SK-N-SH (cell line): ENCODE results near the gene FBXO2. TPM values are rescaled to one million over a fixed set of nuclear protein-coding genes. Genes with fewer than 3 reads are reported as not detected.

ENCODE experiments used
- CTCF ChIA-PET: fragments of 300-600, 350-600 bp; formaldehyde crosslinking; extraction: SDS; loops from one replicate; lab custom pipeline; 2021; lab: Yijun Ruan, JAX
- POLR2A ChIA-PET: fragments of 350-600 bp; sonication (Branson Sonifier 250); formaldehyde crosslinking; extraction: SDS; loops from one replicate; lab custom pipeline; 2020; ENCODE audit warnings: antibody characterized with exemption, inconsistent platforms; lab: Yijun Ruan, JAX
- DNase-seq: peaks from one replicate; pipeline ENCODE4 v3.0.0; 2012
- H2AFZ ChIP-seq: fragments of 200-600 bp; sonication (generic); 2 replicates; pipeline ENCODE4 v1.8.1; 2016; ENCODE audit warnings: antibody characterized with exemption, mild to moderate bottlenecking, low read depth
- H3F3A ChIP-seq: fragments of 200-600 bp; sonication (generic); replicated peaks from 2 replicates; pipeline ENCODE3; 2016; ENCODE audit warnings: antibody characterized with exemption, mild to moderate bottlenecking; ENCODE audit not compliant: insufficient read depth
- H3K27ac ChIP-seq, 2 experiments: fragments of 200-500 bp in 1 of 2; fragments of 200-600 bp in 1 of 2; sonication (Bioruptor generic) in 1 of 2; sonication (generic), shearing (Covaris generic) in 1 of 2; 2 replicates each; pipeline versions ENCODE4 v1.5.1 to v1.6.1; 2014 to 2016; ENCODE audit warnings: low read depth in 2 of 2, inconsistent platforms in 1 of 2, low read length in 1 of 2, mild to moderate bottlenecking in 1 of 2, mixed read lengths in 1 of 2
- H3K27me3 ChIP-seq: fragments of 200-600 bp; sonication (generic), shearing (Covaris generic); 2 replicates; pipeline ENCODE4 v1.6.1; 2016; ENCODE audit warnings: mixed run types; ENCODE audit not compliant: insufficient read depth
- H3K36me3 ChIP-seq, 2 experiments: fragments of 200-500 bp in 1 of 2; fragments of 200-600 bp in 1 of 2; sonication (Bioruptor generic) in 1 of 2; sonication (generic) in 1 of 2; replicated peaks in 1 of 2; 2 replicates each; pipeline versions ENCODE3 to v1.5.1; 2014 to 2016; ENCODE audit warnings: low read length in 1 of 2, mild to moderate bottlenecking in 1 of 2; ENCODE audit not compliant: insufficient read depth in 2 of 2, control insufficient read depth in 1 of 2
- H3K4me1 ChIP-seq, 2 experiments: fragments of 200-500 bp in 1 of 2; fragments of 200-600 bp in 1 of 2; sonication (Bioruptor generic) in 1 of 2; sonication (generic), shearing (Covaris generic) in 1 of 2; 2 replicates each; pipeline versions ENCODE4 v1.5.1 to v1.6.1; 2014 to 2016; ENCODE audit warnings: low read depth in 1 of 2, low read length in 1 of 2, mixed run types in 1 of 2; ENCODE audit not compliant: insufficient read depth in 2 of 2, control insufficient read depth in 1 of 2
- H3K4me2 ChIP-seq: fragments of 200-600 bp; sonication (generic), shearing (Covaris generic); 2 replicates; pipeline ENCODE4 v1.6.1; 2017; ENCODE audit warnings: mixed run types
- H3K4me3 ChIP-seq, 2 experiments: fragments of 200-500 bp in 1 of 2; fragments of 200-600 bp in 1 of 2; sonication (Bioruptor generic) in 1 of 2; sonication (generic), shearing (Covaris generic) in 1 of 2; 2 replicates each; pipeline versions ENCODE4 v1.5.1 to v1.8.1; 2014 to 2016; ENCODE audit warnings: low read depth in 2 of 2, inconsistent platforms in 1 of 2, low read length in 1 of 2, mild to moderate bottlenecking in 1 of 2, mixed read lengths in 1 of 2, moderate library complexity in 1 of 2
- H3K79me2 ChIP-seq: fragments of 200-600 bp; sonication (generic); 2 replicates; pipeline ENCODE4 v1.8.1; 2017; ENCODE audit warnings: mild to moderate bottlenecking; ENCODE audit not compliant: insufficient read depth
- H3K9ac ChIP-seq: fragments of 200-600 bp; sonication (generic); 2 replicates; pipeline ENCODE4 v1.6.1; 2017; ENCODE audit warnings: mixed run types
- H3K9me2 ChIP-seq: fragments of 200-600 bp; sonication (generic); 2 replicates; pipeline ENCODE4 v1.6.1; 2017; ENCODE audit warnings: mixed run types
- H3K9me3 ChIP-seq: fragments of 200-600 bp; sonication (generic); 2 replicates; pipeline ENCODE4 v1.6.1; 2017; ENCODE audit warnings: mixed run types, mild to moderate bottlenecking, moderate library complexity
- H4K20me1 ChIP-seq: fragments of 200-600 bp; sonication (generic); 2 replicates; pipeline ENCODE4 v1.6.1; 2017; ENCODE audit warnings: mild to moderate bottlenecking, mixed run types; ENCODE audit not compliant: insufficient read depth
- ELF1 ChIP-seq: IDR thresholded peaks from 2 replicates; pipeline ENCODE4 v1.4.0; 2012
- EP300 ChIP-seq, 2 experiments: IDR thresholded peaks; 2 replicates each; pipeline versions ENCODE4 v1.4.0 to v1.6.1; 2012; ENCODE audit warnings: borderline replicate concordance in 1 of 2, low read depth in 1 of 2, low read length in 1 of 2
- FOSL2 ChIP-seq: IDR thresholded peaks from 2 replicates; pipeline ENCODE4 v1.4.0; 2012; ENCODE audit warnings: low read depth, mild to moderate bottlenecking, moderate library complexity, borderline replicate concordance
- FOXM1 ChIP-seq: IDR thresholded peaks from 2 replicates; pipeline ENCODE4 v1.4.0; 2012; ENCODE audit warnings: low read depth, mild to moderate bottlenecking
- GATA2 ChIP-seq: sonication (generic); formaldehyde crosslinking; IDR thresholded peaks from 2 replicates; pipeline ENCODE4 v1.5.0; 2020; ENCODE audit warnings: mild to moderate bottlenecking, missing genetic modification reagents
- MEF2A ChIP-seq: IDR thresholded peaks from 2 replicates; pipeline ENCODE4 v1.4.0; 2012; ENCODE audit warnings: low read depth, borderline replicate concordance
- MXI1 ChIP-seq: IDR thresholded peaks from 2 replicates; pipeline ENCODE4 v1.6.1; 2012; ENCODE audit warnings: mild to moderate bottlenecking, low read depth, low read length, improper control_type of control experiment
- NRF1 ChIP-seq: IDR thresholded peaks from 2 replicates; pipeline ENCODE4 v1.6.1; 2012; ENCODE audit warnings: low read depth, mild to moderate bottlenecking, low read length
- POLR2AphosphoS5 ChIP-seq: IDR thresholded peaks from 2 replicates; pipeline ENCODE4 v1.6.1; 2012; ENCODE audit warnings: low read depth, low read length
- RFX5 ChIP-seq: IDR thresholded peaks from 2 replicates; pipeline ENCODE4 v1.6.1; 2012; ENCODE audit warnings: mild to moderate bottlenecking, improper control_type of control experiment, low read length
- SIN3A ChIP-seq: IDR thresholded peaks from 2 replicates; pipeline ENCODE4 v1.6.1; 2012; ENCODE audit warnings: low read depth, mild to moderate bottlenecking, low read length, moderate library complexity, borderline replicate concordance
- TCF12 ChIP-seq: IDR thresholded peaks from 2 replicates; pipeline ENCODE4 v1.4.0; 2012
- YY1 ChIP-seq: IDR thresholded peaks from 2 replicates; pipeline ENCODE4 v1.4.0; 2012; ENCODE audit warnings: low read depth, mild to moderate bottlenecking
- WGBS: methylation state at CpG from one replicate; pipeline ENCODE4 v1.1.6; 2017; ENCODE audit warnings: low lambda C conversion rate; 5-methylcytosine and 5-hydroxymethylcytosine counted together
- polyA plus RNA-seq, 3 experiments: library from polyadenylated mRNA; depleted of rRNA; stranded (reverse); fragments of >200 nt; gene quantifications; 2 replicates each; pipeline ENCODE4 v1.2.3, GENCODE V29; 2012
- TF ChIP-seq, protein P1 (sequence below): fragments of 150-350 bp; IDR thresholded peaks from 2 replicates; pipeline ENCODE4 v1.6.1; 2017; ENCODE audit warnings: antibody characterized with exemption, low read length, low read depth, borderline replicate concordance
- TF ChIP-seq, protein P2 (sequence below): IDR thresholded peaks from 2 replicates; pipeline ENCODE4 v1.6.1; 2012; ENCODE audit warnings: mild to moderate bottlenecking, low read depth, low read length, moderate library complexity
- TF ChIP-seq, protein P3 (sequence below): fragments of 150-350 bp; IDR thresholded peaks from 2 replicates; pipeline ENCODE4 v1.6.1; 2016; ENCODE audit warnings: mild to moderate bottlenecking, low read depth, low read length
- TF ChIP-seq, protein P4 (sequence below): IDR thresholded peaks from 2 replicates; pipeline ENCODE4 v1.4.0; 2012; ENCODE audit warnings: low read depth, borderline replicate concordance

FBXO2 gene
- polyA plus RNA-seq, 1 of the 3 experiments (the other 2 are of a cell fraction): 21.7 TPM

DNA sequence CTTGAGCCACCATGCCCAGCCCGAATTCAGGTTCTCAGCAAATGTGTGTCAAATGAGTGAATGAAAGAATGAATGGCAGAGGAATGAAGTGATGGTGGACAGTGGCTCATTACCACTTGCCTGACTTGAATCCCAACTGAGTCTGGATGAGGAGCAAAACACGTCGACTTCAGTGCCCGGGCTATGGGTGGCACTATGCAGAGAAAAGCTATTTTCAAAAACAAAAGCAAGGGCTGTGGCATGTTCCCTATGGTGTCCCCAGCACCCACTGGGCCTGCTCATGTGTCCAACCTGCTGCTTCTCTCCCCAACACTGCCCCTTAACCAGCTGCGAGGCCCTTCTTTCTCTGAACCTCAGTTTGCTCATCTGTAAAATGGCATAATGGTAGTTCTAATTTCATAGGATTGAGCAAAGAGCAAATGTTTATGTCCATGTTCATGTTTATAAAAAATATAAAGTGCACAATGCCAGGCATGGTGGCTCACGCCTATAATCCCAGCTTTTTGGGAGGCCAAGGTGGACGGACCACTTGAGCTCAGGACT, 31.1 kb upstream of the FBXO2 start:
- no peak overlapping the region for H3K4me3 ChIP-seq
- 74% methylated on average over 6 of the region's 7 CpGs for WGBS
- H3K9me3 ChIP-seq: no peaks in the 10 kb centered on the region
- peaks cover 2% of the 10 kb centered on the region; the same call in 1 of the 2 replicates for H3K79me2 ChIP-seq
- peaks cover 11% of the 10 kb centered on the region for H3F3A ChIP-seq
- no peaks in the 10 kb centered on the region for H3K36me3 ChIP-seq
- H4K20me1 ChIP-seq: no peaks in the 10 kb centered on the region
- TF ChIP-seq EP300 (IDR thresholded peaks at IDR 0.05; ENCODE audit: borderline replicate concordance in 1 of 2, low read depth in 1 of 2, low read length in 1 of 2): no peak
- TF ChIP-seq POLR2AphosphoS5: no peak
- TF ChIP-seq, protein P1, sequence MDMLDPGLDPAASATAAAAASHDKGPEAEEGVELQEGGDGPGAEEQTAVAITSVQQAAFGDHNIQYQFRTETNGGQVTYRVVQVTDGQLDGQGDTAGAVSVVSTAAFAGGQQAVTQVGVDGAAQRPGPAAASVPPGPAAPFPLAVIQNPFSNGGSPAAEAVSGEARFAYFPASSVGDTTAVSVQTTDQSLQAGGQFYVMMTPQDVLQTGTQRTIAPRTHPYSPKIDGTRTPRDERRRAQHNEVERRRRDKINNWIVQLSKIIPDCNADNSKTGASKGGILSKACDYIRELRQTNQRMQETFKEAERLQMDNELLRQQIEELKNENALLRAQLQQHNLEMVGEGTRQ: no peak
- no peak for TF ChIP-seq GATA2 (CRISPR knock-in tag)
- TF ChIP-seq, protein P2, sequence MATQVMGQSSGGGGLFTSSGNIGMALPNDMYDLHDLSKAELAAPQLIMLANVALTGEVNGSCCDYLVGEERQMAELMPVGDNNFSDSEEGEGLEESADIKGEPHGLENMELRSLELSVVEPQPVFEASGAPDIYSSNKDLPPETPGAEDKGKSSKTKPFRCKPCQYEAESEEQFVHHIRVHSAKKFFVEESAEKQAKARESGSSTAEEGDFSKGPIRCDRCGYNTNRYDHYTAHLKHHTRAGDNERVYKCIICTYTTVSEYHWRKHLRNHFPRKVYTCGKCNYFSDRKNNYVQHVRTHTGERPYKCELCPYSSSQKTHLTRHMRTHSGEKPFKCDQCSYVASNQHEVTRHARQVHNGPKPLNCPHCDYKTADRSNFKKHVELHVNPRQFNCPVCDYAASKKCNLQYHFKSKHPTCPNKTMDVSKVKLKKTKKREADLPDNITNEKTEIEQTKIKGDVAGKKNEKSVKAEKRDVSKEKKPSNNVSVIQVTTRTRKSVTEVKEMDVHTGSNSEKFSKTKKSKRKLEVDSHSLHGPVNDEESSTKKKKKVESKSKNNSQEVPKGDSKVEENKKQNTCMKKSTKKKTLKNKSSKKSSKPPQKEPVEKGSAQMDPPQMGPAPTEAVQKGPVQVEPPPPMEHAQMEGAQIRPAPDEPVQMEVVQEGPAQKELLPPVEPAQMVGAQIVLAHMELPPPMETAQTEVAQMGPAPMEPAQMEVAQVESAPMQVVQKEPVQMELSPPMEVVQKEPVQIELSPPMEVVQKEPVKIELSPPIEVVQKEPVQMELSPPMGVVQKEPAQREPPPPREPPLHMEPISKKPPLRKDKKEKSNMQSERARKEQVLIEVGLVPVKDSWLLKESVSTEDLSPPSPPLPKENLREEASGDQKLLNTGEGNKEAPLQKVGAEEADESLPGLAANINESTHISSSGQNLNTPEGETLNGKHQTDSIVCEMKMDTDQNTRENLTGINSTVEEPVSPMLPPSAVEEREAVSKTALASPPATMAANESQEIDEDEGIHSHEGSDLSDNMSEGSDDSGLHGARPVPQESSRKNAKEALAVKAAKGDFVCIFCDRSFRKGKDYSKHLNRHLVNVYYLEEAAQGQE: no peak
- TF ChIP-seq FOSL2: no peak
- TF ChIP-seq SIN3A: no peak
- no peak for TF ChIP-seq FOXM1
- POLR2A ChIA-PET: interaction anchor here (0.6 kb wide), 1 partner anchor 35 kb away, joined by 3 read pairs; no protein-coding TSS in a partner anchor
- peaks cover 3% of the 10 kb centered on the region; the same call in 1 of the 2 replicates for H3K27me3 ChIP-seq
- H3K4me2 ChIP-seq: no peak overlapping the region
- H2AFZ ChIP-seq: no peak overlapping the region
- H3K27ac ChIP-seq: no peak overlapping the region
- H3K9me2 ChIP-seq: no peaks in the 10 kb centered on the region
- CTCF ChIA-PET: interaction anchor here (1.0 to 7.5 kb wide), 9 partner anchors 8 to 39 kb away, joined by 3 to 51 read pairs (median 4); partner anchors contain the start of gene FBXO6
- no peak overlapping the region for H3K9ac ChIP-seq
- DNase-seq: no peak
- H3K4me1 ChIP-seq: peaks cover 15 to 18% of the 10 kb centered on the region in 2 experiments; a peak in 2 of 4 replicates

DNA sequence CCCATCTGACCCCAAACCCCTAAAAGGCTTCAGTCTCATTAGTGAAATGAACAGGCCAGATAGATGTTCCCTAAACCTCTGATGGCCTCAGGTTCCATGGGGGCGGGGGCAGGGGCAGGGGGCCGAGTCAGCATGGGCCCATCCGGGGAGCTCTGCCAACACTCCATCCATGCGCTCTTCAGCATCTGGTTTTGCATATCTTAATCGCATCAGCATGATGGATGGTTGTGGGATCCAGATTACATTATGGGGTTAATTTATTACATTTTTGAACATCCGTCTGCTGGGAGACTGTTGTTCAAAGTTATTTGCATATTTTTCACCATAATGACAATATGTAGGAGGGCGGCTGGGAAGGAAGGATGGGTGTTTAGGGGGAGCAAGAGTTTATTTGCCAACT, 29.8 kb upstream of the FBXO2 start:
- CTCF ChIA-PET: interaction anchor here (0.8 to 7.5 kb wide), 6 partner anchors 9 to 35 kb away, joined by 3 to 51 read pairs (median 6); partner anchors contain the start of gene FBXO6
- H3K9ac ChIP-seq: no peak overlapping the region
- POLR2A ChIA-PET: interaction anchor here (0.7 kb wide), 1 partner anchor 13 kb away, joined by 3 read pairs; no protein-coding TSS in a partner anchor
- no peak for TF ChIP-seq MEF2A
- TF ChIP-seq YY1: no peak
- no peak for TF ChIP-seq SIN3A
- TF ChIP-seq FOSL2: no peak
- no peak for TF ChIP-seq NRF1
- peak; percentile 73 for TF ChIP-seq TCF12
- TF ChIP-seq ELF1: no peak
- no peak; the same call in 1 of the 2 replicates for TF ChIP-seq MXI1
- TF ChIP-seq, protein P3, sequence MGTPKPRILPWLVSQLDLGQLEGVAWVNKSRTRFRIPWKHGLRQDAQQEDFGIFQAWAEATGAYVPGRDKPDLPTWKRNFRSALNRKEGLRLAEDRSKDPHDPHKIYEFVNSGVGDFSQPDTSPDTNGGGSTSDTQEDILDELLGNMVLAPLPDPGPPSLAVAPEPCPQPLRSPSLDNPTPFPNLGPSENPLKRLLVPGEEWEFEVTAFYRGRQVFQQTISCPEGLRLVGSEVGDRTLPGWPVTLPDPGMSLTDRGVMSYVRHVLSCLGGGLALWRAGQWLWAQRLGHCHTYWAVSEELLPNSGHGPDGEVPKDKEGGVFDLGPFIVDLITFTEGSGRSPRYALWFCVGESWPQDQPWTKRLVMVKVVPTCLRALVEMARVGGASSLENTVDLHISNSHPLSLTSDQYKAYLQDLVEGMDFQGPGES: no peak
- TF ChIP-seq RFX5: no peak
- TF ChIP-seq POLR2AphosphoS5: peak; percentile 35; the same call in 1 of the 2 replicates
- no peak for TF ChIP-seq FOXM1
- TF ChIP-seq, protein P4, sequence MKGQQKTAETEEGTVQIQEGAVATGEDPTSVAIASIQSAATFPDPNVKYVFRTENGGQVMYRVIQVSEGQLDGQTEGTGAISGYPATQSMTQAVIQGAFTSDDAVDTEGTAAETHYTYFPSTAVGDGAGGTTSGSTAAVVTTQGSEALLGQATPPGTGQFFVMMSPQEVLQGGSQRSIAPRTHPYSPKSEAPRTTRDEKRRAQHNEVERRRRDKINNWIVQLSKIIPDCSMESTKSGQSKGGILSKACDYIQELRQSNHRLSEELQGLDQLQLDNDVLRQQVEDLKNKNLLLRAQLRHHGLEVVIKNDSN: no peak

More for the DNA sequence above, 29.8 kb upstream of the FBXO2 start:
- 10% methylated on average over 7 of the region's 7 CpGs for WGBS
- H3K4me1 ChIP-seq: peaks cover 10 to 16% of the 10 kb centered on the region in 2 experiments; a peak in 2 of 4 replicates
- H3K79me2 ChIP-seq: peaks cover 10% of the 10 kb centered on the region; the same call in 1 of the 2 replicates
- DNase-seq: peak; percentile 89
- H3K4me2 ChIP-seq: no peak overlapping the region
- no peak overlapping the region for H3K4me3 ChIP-seq
- H3K9me2 ChIP-seq: no peaks in the 10 kb centered on the region
- H4K20me1 ChIP-seq: no peaks in the 10 kb centered on the region
- H3K27ac ChIP-seq: peak overlapping the region in 1 of 2 experiments; percentile 6; a peak in 1 of 4 replicates
- H3K36me3 ChIP-seq: no peaks in the 10 kb centered on the region
- no peak overlapping the region for H2AFZ ChIP-seq
- no peaks in the 10 kb centered on the region for H3K27me3 ChIP-seq
- H3F3A ChIP-seq: peaks cover 6% of the 10 kb centered on the region
- no peaks in the 10 kb centered on the region for H3K9me3 ChIP-seq
